AML-193 (cell line): Measurements from ENCODE around the gene SH3BP4.

Experiments used
- DNase-seq, 2 experiments: peaks; one replicate each; lab custom pipeline; 2025; lab: John Stamatoyannopoulos, UW

SH3BP4 gene

GRCh38 chr2:234951664-234952269 is at the start of gene SH3BP4:
Gene SH3BP4, plus strand, starts transcription at chr2:234952017. Its CDS starts 82,986 bp downstream, at chr2:235035003.
- no peak for DNase-seq

- no peak for DNase-seq
Observed at GRCh38 chr2:234904785-234905184, 47.0 kb upstream of the SH3BP4 start.

- DNase-seq: no peak
Observed at GRCh38 chr2:234905547-234906265, 46.1 kb upstream of the SH3BP4 start.

- no peak for DNase-seq
Observed at GRCh38 chr2:234910186-234910679, 41.6 kb upstream of the SH3BP4 start.

DNA sequence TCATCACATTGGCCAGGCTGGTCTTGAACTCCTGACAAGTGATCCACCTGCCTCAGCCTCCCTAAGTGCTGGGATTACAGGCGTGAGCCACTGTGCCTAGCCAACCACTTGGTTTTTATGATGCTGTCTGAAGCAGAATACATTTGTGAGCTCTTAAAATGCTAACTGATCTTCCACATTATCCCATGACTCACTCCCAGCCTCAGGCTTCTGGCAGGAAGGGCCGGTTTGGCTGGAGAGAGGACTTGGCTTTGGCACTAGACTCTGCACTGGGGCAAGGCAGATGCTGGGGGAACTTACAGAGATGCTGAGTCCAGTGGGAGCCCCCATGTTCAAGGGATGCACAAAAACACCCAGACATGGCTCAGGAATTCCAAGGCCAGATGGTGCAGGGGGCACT is 40.5 kb upstream of the SH3BP4 start:
- DNase-seq: no peak

DNA sequence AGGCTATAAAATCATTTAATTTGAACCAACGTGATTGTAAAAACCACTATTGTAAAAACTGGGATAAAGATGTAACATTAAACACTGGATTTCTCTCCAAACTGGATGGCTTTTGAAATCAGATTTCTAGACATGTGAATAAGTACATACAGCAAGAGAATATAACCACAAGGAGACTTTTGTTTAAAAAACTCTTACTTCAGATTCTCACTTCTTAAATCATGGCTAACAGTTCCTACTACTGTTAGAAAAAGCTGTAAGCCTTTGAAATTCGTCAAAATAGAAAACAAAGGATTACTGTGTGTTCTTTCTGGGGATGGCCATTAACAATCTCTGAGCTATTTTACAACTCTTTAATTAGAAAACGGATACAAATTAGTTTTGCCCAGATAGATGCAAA is 39.4 kb upstream of the SH3BP4 start:
- DNase-seq: no peak

DNA sequence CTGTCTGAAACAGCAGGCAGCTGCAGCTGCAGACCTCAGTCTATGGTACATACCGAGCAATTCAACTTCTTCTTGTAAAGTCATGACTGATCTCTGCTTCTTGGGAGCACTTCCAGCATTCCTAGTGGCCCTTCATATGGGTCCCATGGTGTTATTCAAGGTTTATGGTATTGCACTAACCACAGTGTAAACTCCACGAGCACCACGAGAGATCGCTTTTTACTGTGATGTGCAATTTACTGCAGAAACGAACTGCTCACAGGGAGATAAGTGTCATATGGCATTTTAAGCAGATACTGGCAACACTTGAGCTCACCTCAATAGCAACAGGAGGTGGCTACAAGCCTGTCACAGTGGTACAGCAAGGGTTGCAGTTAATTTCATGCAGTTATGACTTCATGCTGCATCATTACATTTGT is 38.6 kb upstream of the SH3BP4 start:
- DNase-seq: no peak

DNA sequence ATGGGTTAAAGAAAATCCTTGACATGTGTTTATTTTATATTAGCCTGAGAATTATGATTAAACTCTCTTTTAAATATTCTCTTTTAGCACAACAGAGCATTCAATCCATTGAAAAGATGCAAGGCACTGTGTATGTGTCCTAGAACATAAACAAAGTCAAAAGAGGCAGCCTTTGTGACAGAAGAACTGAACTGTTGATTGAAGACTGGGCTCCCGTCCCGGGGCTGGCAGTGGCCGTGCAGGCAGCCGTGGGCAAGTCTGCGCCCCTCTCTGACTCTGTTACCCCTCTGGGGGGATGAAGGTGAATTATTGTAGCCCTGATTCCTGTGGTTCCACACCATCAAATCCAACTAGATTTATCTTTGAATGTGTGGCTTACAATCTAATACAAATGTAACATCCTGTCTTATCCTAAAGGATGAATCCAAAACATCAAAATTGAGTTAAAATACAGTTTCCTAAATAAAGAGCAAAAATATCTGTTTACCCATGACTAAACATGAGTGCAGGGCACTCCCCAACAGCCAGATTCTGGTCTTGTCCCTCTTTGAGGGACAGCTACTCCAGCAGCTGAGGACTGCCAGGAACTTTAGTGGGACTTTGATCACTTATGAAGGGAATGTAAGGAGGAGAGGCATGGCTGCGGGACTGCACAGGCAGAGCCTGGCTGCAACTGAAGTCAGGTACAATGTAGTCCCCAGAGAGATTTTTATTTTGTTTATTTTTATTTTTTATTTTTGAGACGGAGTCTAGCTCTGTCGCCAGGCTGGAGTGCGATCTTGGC is 37.3 kb upstream of the SH3BP4 start:
- DNase-seq: no peak

DNA sequence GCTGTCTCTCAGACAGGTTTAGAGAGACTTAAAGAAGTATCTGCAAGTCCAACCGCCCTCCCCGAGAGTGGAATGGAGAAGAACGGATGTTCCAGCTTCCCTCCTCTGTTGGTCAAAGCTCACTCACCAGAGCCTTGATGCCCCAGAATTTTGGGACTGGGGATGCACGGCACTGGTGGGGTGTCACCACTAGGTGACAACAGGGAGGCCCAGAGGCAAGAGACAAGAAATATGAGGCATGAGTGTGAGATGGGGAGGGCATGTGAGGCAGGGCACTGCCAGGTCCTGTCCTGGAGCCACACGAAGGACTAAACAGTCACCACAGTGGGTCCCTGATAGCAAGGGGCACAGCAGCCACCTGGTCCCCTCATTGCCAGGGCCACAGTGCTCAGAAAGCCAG is 35.1 kb upstream of the SH3BP4 start:
- no peak for DNase-seq

DNA sequence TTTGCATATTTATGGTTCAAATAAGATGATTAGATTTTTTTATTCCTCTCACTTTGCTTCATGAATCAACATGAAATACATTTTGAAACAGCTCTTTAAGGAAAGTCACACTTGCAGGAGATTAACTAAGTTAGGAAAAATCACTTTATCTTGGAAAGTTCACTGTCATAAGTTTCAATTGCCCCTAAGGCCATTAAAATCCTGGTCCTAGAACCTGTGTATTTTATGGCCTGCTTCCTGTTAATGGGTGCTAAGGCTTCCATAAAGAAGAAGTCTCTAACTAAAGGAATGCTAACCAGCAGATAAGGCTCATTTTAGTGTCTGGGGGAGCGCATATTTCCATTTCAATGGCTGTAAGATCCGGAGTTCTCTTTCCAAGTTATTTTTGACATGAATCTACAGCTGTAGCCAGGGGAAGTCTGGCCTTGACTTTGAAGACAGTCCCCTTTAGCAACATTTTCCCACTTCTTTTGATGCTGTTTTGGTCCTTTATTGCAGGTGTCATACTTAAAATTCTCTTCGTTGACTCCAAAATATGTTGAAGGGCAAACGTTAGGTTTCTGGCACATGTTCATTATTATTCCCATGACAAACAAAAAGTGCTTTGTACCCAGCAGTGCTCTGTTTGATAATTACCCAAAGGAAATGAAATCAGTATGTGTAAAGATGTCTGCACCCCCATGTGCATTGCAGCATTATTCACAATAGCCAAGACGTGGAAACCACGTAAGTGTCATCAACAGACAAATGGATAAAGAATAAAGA is 34.4 kb upstream of the SH3BP4 start:
- DNase-seq: no peak

DNA sequence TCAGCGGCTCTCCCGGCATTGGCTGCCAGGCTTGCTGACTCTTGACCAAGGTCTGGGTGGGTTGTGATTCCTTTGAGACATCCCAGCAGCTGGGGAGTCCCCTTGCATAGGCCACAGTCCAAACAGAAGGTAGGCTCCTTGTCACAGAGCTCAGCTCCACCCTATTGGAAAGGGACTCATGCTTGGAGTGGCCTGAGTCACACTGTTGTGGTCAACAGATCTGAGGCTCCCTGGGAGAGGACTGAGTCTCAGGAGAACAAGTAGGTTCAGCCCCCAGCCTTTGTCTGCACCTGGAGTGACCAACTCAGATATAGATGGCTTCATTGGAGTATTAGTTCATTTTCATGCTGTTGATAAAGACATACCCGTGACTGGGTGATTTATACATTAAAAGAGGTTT is 32.1 kb upstream of the SH3BP4 start:
- DNase-seq: no peak

GRCh38 chr2:234920836-234921235 is 31.0 kb upstream of the SH3BP4 start:
- no peak for DNase-seq

DNA sequence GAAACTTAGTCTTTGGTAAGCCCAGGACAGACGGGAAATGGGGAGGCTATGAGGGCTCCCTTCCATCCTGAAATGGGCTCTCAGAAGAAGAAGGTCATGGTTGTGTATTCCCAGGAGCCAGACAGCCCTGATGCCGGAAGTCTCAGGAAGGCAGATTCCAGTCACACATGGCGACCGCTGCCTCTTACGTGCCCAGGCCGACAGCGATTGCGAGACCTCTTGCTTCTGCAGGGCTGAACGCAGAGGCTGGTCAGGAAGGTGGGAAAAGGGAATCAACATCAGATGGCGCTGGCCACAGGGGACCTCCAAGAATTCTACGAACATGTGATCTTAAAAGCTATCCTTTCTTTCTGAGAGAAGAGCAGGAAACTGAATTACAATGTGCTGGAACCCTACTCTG is 22.8 kb upstream of the SH3BP4 start:
- no peak for DNase-seq

DNA sequence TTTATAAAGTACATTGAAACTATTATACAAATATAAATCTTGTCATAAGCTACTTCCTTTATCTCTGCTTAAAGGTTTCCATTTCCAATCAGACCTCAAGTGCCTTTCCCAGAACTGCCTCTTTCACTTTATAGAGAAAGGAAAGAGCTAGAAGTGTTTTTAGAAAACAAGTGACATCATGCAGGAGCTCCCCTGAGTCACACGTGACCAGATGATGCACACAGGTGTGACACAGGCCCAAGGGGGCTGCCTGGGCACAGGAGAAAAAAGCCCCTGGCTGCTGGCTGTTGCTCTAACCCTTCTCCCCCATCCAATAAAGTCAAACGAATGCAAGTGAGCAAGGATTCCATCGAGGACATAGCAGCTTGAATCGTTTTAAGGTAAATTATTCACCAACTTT is 21.4 kb upstream of the SH3BP4 start:
- DNase-seq: no peak

DNA sequence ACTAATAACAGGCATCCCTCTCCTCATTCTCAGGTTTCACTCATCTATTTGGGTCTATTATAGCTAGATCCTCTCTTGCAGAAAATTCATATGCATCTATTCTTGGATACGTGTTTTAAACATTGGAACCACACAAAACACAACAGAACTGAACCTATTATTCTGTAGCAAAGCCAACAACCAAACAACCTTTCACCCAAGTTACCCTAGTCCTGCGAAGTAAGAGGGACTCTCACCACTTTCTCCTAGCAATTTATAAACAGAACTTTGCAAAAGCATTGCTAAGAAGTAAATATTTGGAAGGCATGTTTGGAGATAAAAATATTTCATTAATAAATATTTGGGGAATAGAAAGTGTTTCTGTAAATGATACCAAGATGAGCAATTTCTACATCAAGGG is 20.4 kb upstream of the SH3BP4 start:
- DNase-seq: no peak

GRCh38 chr2:234932591-234933168 is 19.1 kb upstream of the SH3BP4 start:
- DNase-seq: no peak

GRCh38 chr2:234935311-234935710 is 16.5 kb upstream of the SH3BP4 start:
- DNase-seq: no peak

DNA sequence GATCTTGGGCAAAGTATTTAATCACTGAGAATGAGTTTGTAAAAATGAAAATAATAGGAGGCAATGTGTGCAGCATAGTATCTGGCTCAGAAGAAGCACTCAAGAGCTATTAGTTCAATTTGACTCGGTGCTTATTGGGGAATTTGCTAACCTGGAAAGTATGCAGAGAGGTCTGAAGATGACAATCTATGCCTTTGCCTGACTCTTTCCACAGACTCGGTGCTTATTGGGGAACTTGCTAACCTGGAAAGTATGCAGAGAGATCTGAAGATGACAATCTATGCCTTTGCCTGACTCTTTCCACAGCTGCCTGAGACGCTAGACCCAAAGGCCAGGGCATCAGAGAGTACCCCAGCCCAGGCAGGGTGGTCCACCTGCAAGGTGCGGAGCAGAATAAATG is 12.2 kb upstream of the SH3BP4 start:
- no peak for DNase-seq

- DNase-seq: no peak
Observed at GRCh38 chr2:234939996-234940395, 11.8 kb upstream of the SH3BP4 start.

DNA sequence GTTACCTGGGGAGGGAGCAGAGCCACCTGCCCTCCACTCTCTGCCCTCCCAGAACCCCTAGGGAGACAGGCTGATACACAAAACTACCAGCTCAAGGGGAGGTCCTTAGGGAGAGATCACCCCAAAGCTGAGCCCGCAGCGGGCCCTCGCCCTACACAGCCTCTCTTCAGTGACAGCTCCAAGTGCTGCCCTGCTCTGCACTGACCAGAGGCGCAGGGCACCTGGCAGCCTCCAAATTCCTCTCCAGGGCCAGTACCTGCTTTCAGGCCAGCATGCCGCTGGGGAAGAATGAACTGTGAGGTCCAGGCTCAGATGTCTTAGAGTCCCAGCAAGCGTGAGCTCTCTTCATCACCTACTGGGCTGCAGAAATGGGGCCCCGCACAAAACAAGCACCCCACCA is 11.3 kb upstream of the SH3BP4 start:
- DNase-seq: no peak

GRCh38 chr2:234945339-234945873 is 6.4 kb upstream of the SH3BP4 start:
- DNase-seq: no peak

- no peak for DNase-seq
Observed at GRCh38 chr2:234947556-234947955, 4.3 kb upstream of the SH3BP4 start.
